Adipose tissue (tissue), 3 donors: ENCODE results near the gene USP6. TPM values are rescaled to one million over a fixed set of nuclear protein-coding genes. Genes with fewer than 3 reads are reported as not detected.
"Not testable (repeated sequence)": the region's sequence is repeated elsewhere in the genome, so short reads cannot be mapped to it uniquely, and the experiment has no call there.

Source experiments
- H3K27ac ChIP-seq: one replicate; pipeline ENCODE4 v1.5.1; 2013; ENCODE audit warnings: low read depth, low read length
- WGBS, 3 donors: extraction: QIAGEN DNeasy Blood & Tissue Kit; methylation state at CpG; one replicate each; pipeline ENCODE4 v1.1.7; 2013; 5-methylcytosine and 5-hydroxymethylcytosine counted together
- polyA plus RNA-seq, 3 donors: library from polyadenylated mRNA; stranded (reverse); fragments of 200-250 nt; gene quantifications; one replicate each; pipeline ENCODE4 v1.2.3, GENCODE V29; 2013
- donor health status: healthy with polysubstance abuse.
- donor health status: Bipolar disorder and iron deficiency.
- donor health status: healthy.

Gene USP6
- polyA plus RNA-seq, 3 donors: 0.03 to 0.11 (median 0.03) TPM

- WGBS, 3 donors: 87 to 94% (median 91%) methylated on average over 14 to 15 of the region's 15 CpGs
- H3K27ac ChIP-seq: not testable (repeated sequence)
Observed at GRCh38 chr17:5132503-5133225, 16.8 kb downstream of the USP6 start.

DNA sequence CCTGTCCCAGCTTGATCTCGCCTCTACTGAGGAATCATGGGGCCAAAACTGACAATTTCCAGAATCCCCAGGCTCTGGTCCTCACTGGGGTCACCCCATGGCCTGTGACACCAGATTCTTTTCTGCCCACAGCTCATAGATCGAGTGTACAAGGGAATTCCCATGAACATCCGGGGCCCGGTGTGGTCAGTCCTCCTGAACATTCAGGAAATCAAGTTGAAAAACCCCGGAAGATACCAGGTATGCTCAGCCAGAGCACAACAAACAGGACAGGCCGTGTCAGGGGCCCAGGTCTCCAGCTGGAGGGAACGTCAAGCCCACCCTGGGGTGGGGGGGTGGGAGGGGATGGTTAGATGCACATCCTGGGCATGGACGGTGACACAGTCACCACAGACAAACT lies 17.5 kb downstream of the USP6 start:
- H3K27ac ChIP-seq: no peak overlapping the region
- WGBS, 3 donors: 66 to 79% (median 71%) methylated on average over 8 of the region's 8 CpGs

GRCh38 chr17:5133961-5134360 lies 18.1 kb downstream of the USP6 start:
- 83 to 93% (median 87%) methylated on average over 8 of the region's 8 CpGs for WGBS, 3 donors
- H3K27ac ChIP-seq: not testable (repeated sequence)

DNA sequence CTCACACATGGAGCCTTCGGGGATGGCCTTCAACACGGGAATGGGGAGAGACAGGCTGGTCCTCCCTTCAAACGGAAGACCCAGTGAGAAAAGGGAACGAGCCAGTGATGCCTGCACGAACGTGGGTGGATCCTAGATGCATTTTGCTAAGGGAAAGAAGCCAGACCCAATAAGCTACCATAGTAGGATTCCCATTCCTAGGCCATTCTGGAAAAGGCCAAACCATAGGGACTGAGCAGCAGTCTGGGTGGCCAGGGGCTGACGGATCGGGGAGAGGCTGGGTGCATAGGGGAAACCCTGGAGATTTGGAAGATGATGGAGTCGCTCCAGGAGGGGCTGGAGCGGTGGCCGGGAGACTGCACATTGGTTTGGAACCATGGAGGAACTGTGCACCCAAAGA lies 18.7 kb downstream of the USP6 start:
- not testable (repeated sequence) for H3K27ac ChIP-seq
- 79 to 89% (median 85%) methylated on average over 11 of the region's 11 CpGs for WGBS, 3 donors

GRCh38 chr17:5135131-5135712 lies 19.4 kb downstream of the USP6 start:
- H3K27ac ChIP-seq: not testable (repeated sequence)
- whole genome bisulfite sequencing, 3 donors: 74 to 81% (median 77%) methylated on average over 8 of the region's 8 CpGs

- H3K27ac ChIP-seq: no peak overlapping the region
- WGBS, 3 donors: 79 to 91% (median 84%) methylated on average over 13 to 14 of the region's 14 CpGs
Observed at GRCh38 chr17:5135726-5136579, 20.1 kb downstream of the USP6 start.

GRCh38 chr17:5136580-5137412 lies 21.0 kb downstream of the USP6 start:
- WGBS, 3 donors: 80 to 89% (median 88%) methylated on average over 14 of the region's 14 CpGs

GRCh38 chr17:5137511-5138197 lies 21.8 kb downstream of the USP6 start:
- 88 to 91% (median 89%) methylated on average over 11 to 15 of the region's 15 CpGs for WGBS, 3 donors

More at GRCh38 chr17:5136580-5137412, 21.0 kb downstream of the USP6 start:
- H3K27ac ChIP-seq: not testable (repeated sequence)

GRCh38 chr17:5138198-5138544 lies 22.3 kb downstream of the USP6 start:
- WGBS, 3 donors: 89 to 92% (median 90%) methylated on average over 9 of the region's 9 CpGs

More at GRCh38 chr17:5137511-5138197, 21.8 kb downstream of the USP6 start:
- H3K27ac ChIP-seq: not testable (repeated sequence)

GRCh38 chr17:5138616-5139457 lies 23.0 kb downstream of the USP6 start:
- WGBS, 3 donors: 87 to 91% (median 91%) methylated on average over 23 to 24 of the region's 24 CpGs
- no peak overlapping the region for H3K27ac ChIP-seq

More at GRCh38 chr17:5138198-5138544, 22.3 kb downstream of the USP6 start:
- not testable (repeated sequence) for H3K27ac ChIP-seq

DNA sequence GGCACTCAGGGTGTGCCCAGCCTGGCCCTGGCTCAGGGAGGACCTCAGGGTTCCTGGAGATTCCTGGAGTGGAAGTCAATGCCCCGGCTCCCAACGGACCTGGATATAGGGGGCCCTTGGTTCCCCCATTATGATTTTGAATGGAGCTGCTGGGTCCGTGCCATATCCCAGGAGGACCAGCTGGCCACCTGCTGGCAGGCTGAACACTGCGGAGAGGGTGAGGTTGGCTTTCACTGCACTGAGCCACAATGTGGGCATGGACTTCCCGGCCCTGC lies 23.6 kb downstream of the USP6 start:
- H3K27ac ChIP-seq: no peak overlapping the region
- WGBS, 3 donors: 89 to 96% (median 91%) methylated on average over 5 of the region's 5 CpGs

- 81 to 91% (median 90%) methylated on average over 9 to 15 of the region's 18 CpGs for WGBS, 3 donors
- H3K27ac ChIP-seq: not testable (repeated sequence)
Observed at GRCh38 chr17:5142877-5143276, 27.0 kb downstream of the USP6 start.

GRCh38 chr17:5146122-5146521 lies 30.3 kb downstream of the USP6 start:
- H3K27ac ChIP-seq: not testable (repeated sequence)
- WGBS, 3 donors: 71 to 91% (median 87%) methylated on average over 1 of the region's 1 CpG

DNA sequence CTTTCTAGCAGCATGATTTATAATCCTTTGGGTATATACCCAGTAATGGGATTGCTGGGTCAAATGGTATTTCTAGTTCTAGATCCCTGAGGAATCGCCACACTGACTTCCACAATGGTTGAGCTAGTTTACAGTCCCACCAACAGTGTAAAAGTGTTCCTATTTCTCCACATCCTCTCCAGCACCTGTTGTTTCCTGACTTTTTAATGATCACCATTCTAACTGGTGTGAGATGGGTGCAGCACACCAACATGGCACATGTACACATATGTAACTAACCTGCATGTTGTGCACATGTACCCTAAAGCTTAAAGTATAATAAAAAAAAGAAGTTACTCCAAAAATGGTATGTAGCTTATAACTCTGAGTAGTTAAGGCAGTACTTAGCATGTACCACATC lies 44.9 kb downstream of the USP6 start:
- not testable (repeated sequence) for H3K27ac ChIP-seq
- 40 to 83% (median 50%) methylated on average over 1 of the region's 1 CpG for WGBS, 3 donors

DNA sequence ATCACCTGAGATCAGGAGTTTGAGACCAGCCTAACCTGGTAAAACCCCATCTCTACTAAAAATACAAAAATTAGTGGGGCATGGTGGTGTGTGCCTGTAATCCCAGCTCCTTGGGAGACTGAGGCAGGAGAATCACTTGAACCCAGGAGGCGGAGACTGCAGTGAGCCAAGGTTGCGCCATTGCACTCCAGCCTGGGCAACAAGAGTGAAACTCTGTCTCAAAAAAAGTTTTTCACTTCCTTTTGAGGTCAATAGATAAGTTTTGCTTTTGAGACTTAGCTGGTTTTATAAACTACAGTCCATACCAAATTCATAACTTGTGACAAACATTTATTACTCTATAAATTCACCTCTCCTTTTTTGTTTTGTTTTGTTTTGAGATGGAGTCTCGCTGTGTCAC lies 46.0 kb downstream of the USP6 start:
- WGBS, 3 donors: 82 to 95% (median 83%) methylated on average over 3 of the region's 3 CpGs

DNA sequence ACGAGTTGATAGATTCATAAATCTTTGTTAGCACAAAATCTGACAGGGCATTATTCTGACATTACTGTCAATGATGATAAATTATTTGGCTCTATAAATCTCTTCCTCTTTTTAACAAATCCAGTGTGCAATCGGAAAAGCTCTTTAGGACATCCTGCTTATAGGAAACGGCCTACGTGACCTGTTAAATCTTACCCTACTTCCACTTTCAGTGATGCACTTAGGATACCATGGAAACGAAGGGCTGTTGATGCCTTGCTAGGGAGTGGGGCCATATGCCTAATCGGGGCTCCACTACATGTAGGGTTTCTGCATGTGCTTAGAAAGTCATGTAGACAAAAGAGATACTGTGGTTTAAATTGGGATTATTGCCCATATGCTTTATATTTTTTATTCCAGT lies 48.6 kb downstream of the USP6 start:
- H3K27ac ChIP-seq: no peak overlapping the region
- WGBS, 3 donors: 45 to 70% (median 47%) methylated on average over 6 of the region's 6 CpGs

More for the DNA sequence above, 46.0 kb downstream of the USP6 start:
- H3K27ac ChIP-seq: not testable (repeated sequence)
